Neural crest cell (in vitro differentiated cells): ENCODE measurements around the gene CTNNB1. TPM values are rescaled to one million over a fixed set of nuclear protein-coding genes. Genes with fewer than 3 reads are reported as not detected.

Source experiments
- DNase-seq: peaks from one replicate; pipeline ENCODE4 v3.0.0; 2021; ENCODE audit warnings: low read depth, mixed read lengths, low spot score
- H3K27ac Mint-ChIP-seq: one replicate; pipeline ENCODE4 v1.8.0; 2021; ENCODE audit warnings: mild to moderate bottlenecking, mixed read lengths; ENCODE audit not compliant: unreplicated experiment
- H3K27me3 Mint-ChIP-seq: 2 replicates; pipeline ENCODE4 v1.8.0; 2021; ENCODE audit warnings: low read depth, mild to moderate bottlenecking, mixed read lengths
- H3K36me3 Mint-ChIP-seq: 2 replicates; pipeline ENCODE4 v1.8.0; 2021; ENCODE audit warnings: low read depth, mild to moderate bottlenecking, mixed read lengths
- H3K4me1 Mint-ChIP-seq: 2 replicates; pipeline ENCODE4 v1.8.0; 2021; ENCODE audit warnings: mixed read lengths
- H3K4me3 Mint-ChIP-seq: one replicate; pipeline ENCODE4 v1.8.0; 2021; ENCODE audit warnings: mild to moderate bottlenecking, mixed read lengths
- H3K9me3 Mint-ChIP-seq: 2 replicates; pipeline ENCODE4 v1.8.0; 2021; ENCODE audit warnings: mixed read lengths
- total RNA-seq: library from RNA; stranded (reverse); gene quantifications from 2 replicates; pipeline ENCODE4 v1.2.1, GENCODE V29; 2021
- TF ChIP-seq, protein P1 (sequence below): fragments of 200-600 bp; sonication (generic); conservative IDR thresholded peaks from 2 replicates; pipeline ENCODE4 v1.5.0; 2021; ENCODE audit warnings: antibody characterized with exemption, mild to moderate bottlenecking

The CTNNB1 gene
- total RNA-seq, 1 donor from 2014 or later, result 550 TPM

GRCh38 chr3:41196499-41197410, 2.5 kb upstream of the CTNNB1 start:
- no peaks in the 10 kb centered on the region for H3K9me3 Mint-ChIP-seq
- no peak overlapping the region for H3K27ac Mint-ChIP-seq
- no peak for DNase-seq
- H3K4me3 Mint-ChIP-seq, result peak overlapping the region; percentile 65
- H3K36me3 Mint-ChIP-seq, result no peaks in the 10 kb centered on the region
- peaks cover 20% of the 10 kb centered on the region for H3K4me1 Mint-ChIP-seq
- TF ChIP-seq, protein P1, sequence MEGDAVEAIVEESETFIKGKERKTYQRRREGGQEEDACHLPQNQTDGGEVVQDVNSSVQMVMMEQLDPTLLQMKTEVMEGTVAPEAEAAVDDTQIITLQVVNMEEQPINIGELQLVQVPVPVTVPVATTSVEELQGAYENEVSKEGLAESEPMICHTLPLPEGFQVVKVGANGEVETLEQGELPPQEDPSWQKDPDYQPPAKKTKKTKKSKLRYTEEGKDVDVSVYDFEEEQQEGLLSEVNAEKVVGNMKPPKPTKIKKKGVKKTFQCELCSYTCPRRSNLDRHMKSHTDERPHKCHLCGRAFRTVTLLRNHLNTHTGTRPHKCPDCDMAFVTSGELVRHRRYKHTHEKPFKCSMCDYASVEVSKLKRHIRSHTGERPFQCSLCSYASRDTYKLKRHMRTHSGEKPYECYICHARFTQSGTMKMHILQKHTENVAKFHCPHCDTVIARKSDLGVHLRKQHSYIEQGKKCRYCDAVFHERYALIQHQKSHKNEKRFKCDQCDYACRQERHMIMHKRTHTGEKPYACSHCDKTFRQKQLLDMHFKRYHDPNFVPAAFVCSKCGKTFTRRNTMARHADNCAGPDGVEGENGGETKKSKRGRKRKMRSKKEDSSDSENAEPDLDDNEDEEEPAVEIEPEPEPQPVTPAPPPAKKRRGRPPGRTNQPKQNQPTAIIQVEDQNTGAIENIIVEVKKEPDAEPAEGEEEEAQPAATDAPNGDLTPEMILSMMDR, result no peak
- H3K27me3 Mint-ChIP-seq, result peaks cover 7% of the 10 kb centered on the region

DNA sequence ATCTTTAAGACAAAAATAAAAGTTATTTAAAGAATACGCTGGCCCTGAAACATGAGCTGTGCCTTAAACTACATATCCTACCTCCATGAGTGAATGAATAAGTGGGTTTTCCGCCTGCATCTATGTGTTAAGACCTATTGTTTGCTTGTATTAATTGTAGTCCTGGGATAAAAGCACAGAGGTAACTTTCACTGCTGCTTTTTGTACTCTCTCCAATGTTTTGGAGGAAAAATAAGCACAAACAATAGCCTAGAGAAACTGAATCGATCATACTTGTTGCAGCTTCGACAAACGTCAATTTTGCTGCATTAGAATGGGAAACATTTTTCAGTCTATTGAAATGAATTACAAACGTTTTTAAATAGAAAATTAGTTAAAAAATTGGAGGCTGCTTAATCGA, 1.3 kb upstream of the CTNNB1 start:
- no peak overlapping the region for H3K27ac Mint-ChIP-seq
- peak overlapping the region; percentile 93 for H3K4me3 Mint-ChIP-seq
- H3K4me1 Mint-ChIP-seq, result peaks cover 33% of the 10 kb centered on the region
- no peaks in the 10 kb centered on the region for H3K9me3 Mint-ChIP-seq
- DNase-seq, result no peak
- H3K27me3 Mint-ChIP-seq, result peaks cover 7% of the 10 kb centered on the region
- TF ChIP-seq, protein P1, result no peak
- H3K36me3 Mint-ChIP-seq, result no peaks in the 10 kb centered on the region

- TF ChIP-seq, protein P1, result no peak
- Mint-ChIP-seq H3K4me1 (peaks cover 35% of the 10 kb centered on the region), H3K4me3 (peak overlapping the region; percentile 93), H3K9me3 (no peaks in the 10 kb centered on the region), H3K27me3 (peaks cover 7% of the 10 kb centered on the region), H3K36me3 (no peaks in the 10 kb centered on the region), H3K27ac (peak overlapping the region; percentile 73)
- DNase-seq, result no peak
Measured at GRCh38 chr3:41198526-41198925, 779 bp upstream of the CTNNB1 start.

- H3K27ac Mint-ChIP-seq, result peak overlapping the region; percentile 86
- H3K36me3 Mint-ChIP-seq, result no peaks in the 10 kb centered on the region
- H3K9me3 Mint-ChIP-seq, result no peaks in the 10 kb centered on the region
- TF ChIP-seq, protein P1, result no peak
- DNase-seq, result peak; percentile 7
- peaks cover 45% of the 10 kb centered on the region for H3K4me1 Mint-ChIP-seq
- H3K4me3 Mint-ChIP-seq, result peak overlapping the region; percentile 96
- H3K27me3 Mint-ChIP-seq, result peaks cover 5% of the 10 kb centered on the region
Measured at GRCh38 chr3:41199866-41200668, 762 bp downstream of the CTNNB1 start.

GRCh38 chr3:41200669-41201021, 1.3 kb downstream of the CTNNB1 start:
- Mint-ChIP-seq H3K27me3 (peaks cover 5% of the 10 kb centered on the region), H3K9me3 (no peaks in the 10 kb centered on the region), H3K4me3 (peak overlapping the region; percentile 96), H3K4me1 (peaks cover 48% of the 10 kb centered on the region), H3K27ac (peak overlapping the region; percentile 30), H3K36me3 (no peaks in the 10 kb centered on the region)
- TF ChIP-seq, protein P1, result no peak
- peak; percentile 23 for DNase-seq
